Measurements from ENCODE around the gene MAP4K1.

MAP4K1 gene

DNA sequence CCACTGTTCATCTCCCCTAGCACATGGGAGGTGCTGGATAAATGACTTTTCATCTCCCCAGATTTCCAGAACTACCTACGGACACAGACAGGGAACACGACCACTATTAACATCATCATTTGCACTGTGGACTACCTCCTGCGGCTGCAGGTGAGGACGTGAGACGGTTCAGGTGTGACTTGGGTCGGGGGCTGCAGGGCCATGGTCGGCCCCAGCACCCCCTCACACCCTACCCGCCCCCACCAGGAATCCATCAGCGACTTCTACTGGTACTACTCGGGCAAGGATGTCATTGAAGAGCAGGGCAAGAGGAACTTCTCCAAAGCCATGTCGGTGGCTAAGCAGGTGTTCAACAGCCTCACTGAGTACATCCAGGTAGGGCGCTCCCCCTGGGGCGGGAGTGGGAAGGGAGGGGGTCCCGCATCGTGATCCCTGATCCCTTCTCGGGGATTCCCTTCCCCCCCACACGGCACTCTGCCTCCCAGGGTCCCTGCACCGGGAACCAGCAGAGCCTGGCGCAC lies 74.4 kb downstream of the MAP4K1 start:
- Histone ChIP-seq H3K4me1 (ENCODE audit: low read length) (peaks cover 39% of the 10 kb centered on the region), H3K9ac (ENCODE audit: low read length) (no peak overlapping the region), H4K20me1 (ENCODE audit: insufficient read depth, low read length) (no peaks in the 10 kb centered on the region), H3K36me3 (replicated peaks; ENCODE audit: low read depth, low read length) (no peaks in the 10 kb centered on the region), H2AFZ (ENCODE audit: low read depth, low read length) (no peak overlapping the region), H3K79me2 (ENCODE audit: low read length) (no peaks in the 10 kb centered on the region), H3K27me3 (ENCODE audit: low read depth, low read length) (peaks cover 6% of the 10 kb centered on the region; the same call in 1 of the 2 replicates), H3K4me2 (ENCODE audit: low read length) (peak overlapping the region; percentile 86; the same call in 1 of the 2 replicates), H3K4me3 (ENCODE audit: low read length) (peak overlapping the region; percentile 74), H3K27ac (ENCODE audit: low read length) (no peak overlapping the region), H3K9me3 (ENCODE audit: insufficient read depth, low read length) (no peaks in the 10 kb centered on the region)
- TF ChIP-seq EZH2phosphoT487 (IDR thresholded peaks at IDR 0.05; ENCODE audit: low read depth): no peak
- TF ChIP-seq, protein P1, sequence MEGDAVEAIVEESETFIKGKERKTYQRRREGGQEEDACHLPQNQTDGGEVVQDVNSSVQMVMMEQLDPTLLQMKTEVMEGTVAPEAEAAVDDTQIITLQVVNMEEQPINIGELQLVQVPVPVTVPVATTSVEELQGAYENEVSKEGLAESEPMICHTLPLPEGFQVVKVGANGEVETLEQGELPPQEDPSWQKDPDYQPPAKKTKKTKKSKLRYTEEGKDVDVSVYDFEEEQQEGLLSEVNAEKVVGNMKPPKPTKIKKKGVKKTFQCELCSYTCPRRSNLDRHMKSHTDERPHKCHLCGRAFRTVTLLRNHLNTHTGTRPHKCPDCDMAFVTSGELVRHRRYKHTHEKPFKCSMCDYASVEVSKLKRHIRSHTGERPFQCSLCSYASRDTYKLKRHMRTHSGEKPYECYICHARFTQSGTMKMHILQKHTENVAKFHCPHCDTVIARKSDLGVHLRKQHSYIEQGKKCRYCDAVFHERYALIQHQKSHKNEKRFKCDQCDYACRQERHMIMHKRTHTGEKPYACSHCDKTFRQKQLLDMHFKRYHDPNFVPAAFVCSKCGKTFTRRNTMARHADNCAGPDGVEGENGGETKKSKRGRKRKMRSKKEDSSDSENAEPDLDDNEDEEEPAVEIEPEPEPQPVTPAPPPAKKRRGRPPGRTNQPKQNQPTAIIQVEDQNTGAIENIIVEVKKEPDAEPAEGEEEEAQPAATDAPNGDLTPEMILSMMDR (IDR thresholded peaks at IDR 0.05; ENCODE audit: low read depth, low read length): no peak

DNA sequence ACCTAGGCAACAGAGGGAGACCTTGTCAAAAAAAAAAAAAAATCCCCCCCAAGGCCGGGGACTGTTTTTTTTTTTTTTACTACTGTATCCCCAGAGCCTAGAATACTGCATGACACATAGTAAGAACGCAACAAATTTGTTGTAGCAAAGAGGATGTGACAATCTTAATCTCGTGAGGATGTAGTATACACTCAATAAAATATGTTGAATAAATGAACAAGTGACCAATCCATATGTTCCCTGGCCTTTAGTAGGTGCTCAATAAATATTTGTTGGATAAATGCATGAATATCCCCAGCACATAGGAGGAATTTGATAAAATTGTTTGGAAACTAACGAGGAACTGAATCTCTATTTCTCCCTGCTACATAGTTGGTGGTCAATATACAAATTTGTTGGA lies 75.7 kb downstream of the MAP4K1 start:
- Histone ChIP-seq H3K4me2 (ENCODE audit: low read length) (no peak overlapping the region), H3K27me3 (ENCODE audit: low read depth, low read length) (no peaks in the 10 kb centered on the region), H3K9ac (ENCODE audit: low read length) (no peak overlapping the region), H3K27ac (ENCODE audit: low read length) (no peak overlapping the region), H3K4me3 (ENCODE audit: low read length) (no peak overlapping the region), H3K36me3 (replicated peaks; ENCODE audit: low read depth, low read length) (no peaks in the 10 kb centered on the region), H4K20me1 (ENCODE audit: insufficient read depth, low read length) (no peaks in the 10 kb centered on the region), H2AFZ (ENCODE audit: low read depth, low read length) (no peak overlapping the region), H3K4me1 (ENCODE audit: low read length) (peaks cover 26% of the 10 kb centered on the region), H3K9me3 (ENCODE audit: insufficient read depth, low read length) (no peaks in the 10 kb centered on the region), H3K79me2 (ENCODE audit: low read length) (no peaks in the 10 kb centered on the region)
- TF ChIP-seq, protein P1 (IDR thresholded peaks at IDR 0.05; ENCODE audit: low read depth, low read length): no peak
- TF ChIP-seq EZH2phosphoT487 (IDR thresholded peaks at IDR 0.05; ENCODE audit: low read depth): no peak

DNA sequence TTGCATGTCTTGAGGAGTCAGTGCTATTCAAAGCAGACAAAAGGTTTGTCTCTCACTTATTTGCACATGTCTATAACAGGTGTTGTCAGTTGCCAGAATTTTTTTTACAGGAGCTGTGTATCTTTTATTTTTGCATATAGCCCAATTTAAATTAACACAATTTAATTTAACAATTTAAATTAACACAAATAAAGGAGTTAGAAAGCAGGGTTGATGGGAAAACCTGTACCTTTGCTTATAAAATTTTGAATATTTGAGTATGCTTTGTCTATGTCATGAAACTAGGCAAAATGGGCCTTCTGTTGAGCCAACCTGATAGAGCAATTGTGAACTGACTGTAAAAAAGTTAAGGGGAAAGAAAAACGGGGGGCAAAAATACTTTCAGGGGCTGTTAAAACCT lies 78.0 kb downstream of the MAP4K1 start:
- Histone ChIP-seq H3K9ac (ENCODE audit: low read length) (no peak overlapping the region), H3K27ac (ENCODE audit: low read length) (no peak overlapping the region), H2AFZ (ENCODE audit: low read depth, low read length) (no peak overlapping the region), H3K4me1 (ENCODE audit: low read length) (peaks cover 19% of the 10 kb centered on the region), H3K4me3 (ENCODE audit: low read length) (no peak overlapping the region), H3K4me2 (ENCODE audit: low read length) (no peak overlapping the region), H3K36me3 (replicated peaks; ENCODE audit: low read depth, low read length) (peaks cover 9% of the 10 kb centered on the region), H3K79me2 (ENCODE audit: low read length) (no peaks in the 10 kb centered on the region), H3K27me3 (ENCODE audit: low read depth, low read length) (peaks cover 6% of the 10 kb centered on the region; the same call in 1 of the 2 replicates), H4K20me1 (ENCODE audit: insufficient read depth, low read length) (no peaks in the 10 kb centered on the region), H3K9me3 (ENCODE audit: insufficient read depth, low read length) (peaks cover 10% of the 10 kb centered on the region)
- no peak for TF ChIP-seq EZH2phosphoT487 (IDR thresholded peaks at IDR 0.05; ENCODE audit: low read depth)
- TF ChIP-seq, protein P1 (IDR thresholded peaks at IDR 0.05; ENCODE audit: low read depth, low read length): no peak

DNA sequence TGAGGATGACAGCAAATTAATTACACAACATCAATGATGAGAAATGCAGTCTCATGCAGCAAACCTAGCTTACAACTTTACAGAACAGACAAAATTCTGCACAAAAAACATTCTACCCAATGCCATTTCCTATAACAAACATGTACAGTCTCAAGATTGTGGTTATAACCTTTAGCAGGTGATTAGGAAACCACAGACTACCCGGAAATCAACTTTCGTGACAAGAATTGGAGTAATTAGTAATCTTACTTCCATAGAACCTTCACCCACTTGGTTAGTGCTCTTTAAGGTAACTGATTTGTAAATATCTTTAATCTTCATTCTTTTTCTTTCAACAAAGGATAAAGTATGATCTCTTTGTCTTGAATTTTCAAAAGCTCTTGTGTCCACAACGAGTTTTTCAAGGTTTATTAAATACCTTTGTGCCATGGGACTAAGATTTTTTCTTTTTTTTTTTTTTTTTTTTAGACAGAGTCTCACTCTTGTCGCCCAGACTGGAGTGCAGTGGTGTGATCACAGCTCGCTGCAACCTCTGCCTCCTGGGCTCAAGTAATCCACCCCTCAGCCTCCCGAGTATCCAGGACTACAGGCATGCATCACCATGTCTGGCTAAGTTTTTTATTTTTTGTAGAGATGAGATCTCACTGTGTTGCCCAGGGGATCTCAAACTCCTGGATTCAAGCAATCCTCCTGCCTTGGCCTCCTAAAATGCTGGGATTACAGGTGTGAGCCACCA lies 78.8 kb downstream of the MAP4K1 start:
- Histone ChIP-seq H3K79me2 (ENCODE audit: low read length) (no peaks in the 10 kb centered on the region), H3K27me3 (ENCODE audit: low read depth, low read length) (peaks cover 7% of the 10 kb centered on the region; the same call in 1 of the 2 replicates), H3K27ac (ENCODE audit: low read length) (no peak overlapping the region), H3K4me3 (ENCODE audit: low read length) (no peak overlapping the region), H2AFZ (ENCODE audit: low read depth, low read length) (0 out of 2 replicates have a peak overlapping the region, but pooled peaks have one; percentile 2), H3K9me3 (ENCODE audit: insufficient read depth, low read length) (peaks cover 10% of the 10 kb centered on the region), H4K20me1 (ENCODE audit: insufficient read depth, low read length) (no peaks in the 10 kb centered on the region), H3K36me3 (replicated peaks; ENCODE audit: low read depth, low read length) (peaks cover 9% of the 10 kb centered on the region), H3K4me2 (ENCODE audit: low read length) (peak overlapping the region; percentile 3; the same call in 1 of the 2 replicates), H3K9ac (ENCODE audit: low read length) (no peak overlapping the region), H3K4me1 (ENCODE audit: low read length) (peaks cover 12% of the 10 kb centered on the region)
- TF ChIP-seq, protein P1 (IDR thresholded peaks at IDR 0.05; ENCODE audit: low read depth, low read length): no peak
- no peak for TF ChIP-seq EZH2phosphoT487 (IDR thresholded peaks at IDR 0.05; ENCODE audit: low read depth)

All from OCI-LY3 (cell line).